ENCODE measurements around the gene SBNO2. TPM values are rescaled to one million over a fixed set of nuclear protein-coding genes. Genes with fewer than 3 reads are reported as not detected.

Gene SBNO2
- total and polyA plus RNA-seq, 2 experiments from 2014 or later = 6.9 to 35.4 TPM

DNA sequence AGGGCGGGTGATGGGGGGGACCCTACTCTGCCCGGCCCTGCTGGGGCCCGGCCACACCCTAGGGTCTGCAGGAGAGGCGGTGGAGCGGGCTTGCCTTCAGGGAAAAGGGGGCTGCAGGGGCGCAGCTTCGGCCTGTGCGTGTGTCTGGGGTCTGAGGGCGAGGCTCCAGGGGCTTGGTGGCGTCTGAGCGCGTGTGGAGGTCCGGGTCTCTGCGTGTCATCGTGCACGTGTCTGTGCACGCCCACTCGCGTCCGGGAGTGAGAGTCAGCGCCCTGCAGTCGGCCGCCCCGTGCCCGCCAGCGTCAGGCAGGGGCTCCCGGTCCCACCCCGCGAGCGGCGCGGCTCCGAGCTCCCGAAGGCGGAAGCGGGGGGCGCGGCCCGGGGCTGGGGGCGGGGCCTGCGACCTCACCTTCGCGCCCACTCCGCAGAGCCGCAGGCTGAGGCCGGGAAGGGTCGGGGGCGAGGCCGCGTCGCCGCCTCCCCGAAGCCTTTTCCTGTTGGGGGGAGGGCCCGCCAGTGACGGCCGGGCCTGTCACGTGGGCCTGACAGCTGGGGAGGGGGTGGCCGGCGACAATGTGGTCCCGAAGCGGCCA lies 107.2 kb downstream of the SBNO2 start, which contains the start of gene ARHGAP45:
Gene ARHGAP45 (plus strand): TSS at position 420 of the 593 bp plus-strand sequence. CDS start 239 bp downstream, outside the sequence.
- Histone ChIP-seq H2AFZ (peak within 1 kb of the TSS; percentile 59; the same call in 1 of the 2 replicates), H3K4me1 (ENCODE audit: insufficient read depth) (peaks cover 8% of the 10 kb centered on the region; the same call in 1 of the 2 replicates), H4K20me1 (replicated peaks; ENCODE audit: insufficient read depth) (0 out of 2 replicates have a peak, but pooled peaks cover under 1% of the 10 kb centered on the region), H3K4me3 (peak within 1 kb of the TSS; percentile 64), H3K27me3 (ENCODE audit: insufficient read depth) (peaks cover 17% of the 10 kb centered on the region), H3K9me2 (ENCODE audit: insufficient read depth) (no peaks in the 10 kb centered on the region), H3F3A (replicated peaks; ENCODE audit: low read depth) (peaks cover 22% of the 10 kb centered on the region), H3K79me2 (replicated peaks; ENCODE audit: insufficient read depth) (no peaks in the 10 kb centered on the region), H3K36me3 (ENCODE audit: insufficient read depth) (no peaks in the 10 kb centered on the region), H3K4me2 (peak within 1 kb of the TSS; percentile 85), H3K27ac (ENCODE audit: low read depth) (no peak within 1 kb of the TSS)
- TF ChIP-seq CREB1 (CRISPR knock-in tag; IDR thresholded peaks at IDR 0.05; ENCODE audit: low read depth) (peak; percentile 35; the same call in 1 of the 2 replicates), EZH2phosphoT487 (IDR thresholded peaks at IDR 0.05; ENCODE audit: unreplicated experiment) (no peak)
- peak; percentile 5 for ATAC-seq
- H3K27ac Mint-ChIP-seq = no peak within 1 kb of the TSS
- peaks cover 27% of the 10 kb centered on the region for H3K27me3 Mint-ChIP-seq (ENCODE audit: insufficient read depth, low read depth, poor library complexity)
- peaks cover 7% of the 10 kb centered on the region; the same call in 2 of the 3 replicates for H3K9me3 Mint-ChIP-seq
- DNase-seq (ENCODE audit: low spot score) = peak; percentile 68
- H3K4me1 Mint-ChIP-seq = peaks cover 24% of the 10 kb centered on the region
- H3K36me3 Mint-ChIP-seq (ENCODE audit: low read depth) = peaks cover 3% of the 10 kb centered on the region; the same call in 1 of the 3 replicates
- H3K4me3 Mint-ChIP-seq = peak within 1 kb of the TSS; percentile 64

DNA sequence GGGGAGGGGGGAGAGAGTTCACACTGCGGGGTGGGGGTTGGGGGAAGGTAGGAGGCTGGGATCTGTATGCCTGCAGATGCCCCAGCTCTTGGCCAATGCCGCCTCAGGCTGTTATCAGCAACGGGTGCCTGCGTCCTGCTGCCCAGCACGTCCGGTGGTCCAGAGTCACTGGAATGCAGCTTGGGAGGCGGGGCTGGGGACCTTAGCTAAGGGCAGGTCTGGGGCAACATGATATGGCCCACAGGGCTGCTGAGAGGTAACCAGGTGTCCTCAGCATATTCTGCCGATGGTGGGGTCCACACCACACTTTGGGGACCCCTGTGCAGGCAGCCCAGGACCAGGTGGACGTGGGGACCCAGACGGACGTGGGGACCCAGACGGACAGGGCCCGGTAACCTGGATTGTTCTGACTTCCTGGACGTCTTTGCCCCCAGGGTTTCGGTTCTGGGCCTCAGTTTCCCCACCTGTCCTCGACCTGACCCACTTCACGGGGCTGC lies 107.8 kb downstream of the SBNO2 start:
- Mint-ChIP-seq H3K4me1 (peaks cover 21% of the 10 kb centered on the region), H3K9me3 (peaks cover 7% of the 10 kb centered on the region; the same call in 2 of the 3 replicates), H3K36me3 (ENCODE audit: low read depth) (no peaks in the 10 kb centered on the region), H3K27ac (no peak overlapping the region), H3K27me3 (ENCODE audit: insufficient read depth, low read depth, poor library complexity) (peaks cover 24% of the 10 kb centered on the region), H3K4me3 (peak overlapping the region; percentile 59)
- Histone ChIP-seq H4K20me1 (replicated peaks; ENCODE audit: insufficient read depth) (no peaks in the 10 kb centered on the region), H3K4me1 (ENCODE audit: insufficient read depth) (peaks cover 8% of the 10 kb centered on the region; the same call in 1 of the 2 replicates), H2AFZ (no peak overlapping the region), H3K36me3 (ENCODE audit: insufficient read depth) (no peaks in the 10 kb centered on the region), H3K4me3 (peak overlapping the region; percentile 64), H3K79me2 (replicated peaks; ENCODE audit: insufficient read depth) (no peaks in the 10 kb centered on the region), H3K9me2 (ENCODE audit: insufficient read depth) (no peaks in the 10 kb centered on the region), H3K4me2 (peak overlapping the region; percentile 85), H3K27ac (ENCODE audit: low read depth) (no peak overlapping the region), H3K27me3 (ENCODE audit: insufficient read depth) (peaks cover 14% of the 10 kb centered on the region), H3F3A (replicated peaks; ENCODE audit: low read depth) (peaks cover 18% of the 10 kb centered on the region)
- ATAC-seq (no peak), DNase-seq (ENCODE audit: low spot score) (peak; percentile 62)
- TF ChIP-seq, protein P1, sequence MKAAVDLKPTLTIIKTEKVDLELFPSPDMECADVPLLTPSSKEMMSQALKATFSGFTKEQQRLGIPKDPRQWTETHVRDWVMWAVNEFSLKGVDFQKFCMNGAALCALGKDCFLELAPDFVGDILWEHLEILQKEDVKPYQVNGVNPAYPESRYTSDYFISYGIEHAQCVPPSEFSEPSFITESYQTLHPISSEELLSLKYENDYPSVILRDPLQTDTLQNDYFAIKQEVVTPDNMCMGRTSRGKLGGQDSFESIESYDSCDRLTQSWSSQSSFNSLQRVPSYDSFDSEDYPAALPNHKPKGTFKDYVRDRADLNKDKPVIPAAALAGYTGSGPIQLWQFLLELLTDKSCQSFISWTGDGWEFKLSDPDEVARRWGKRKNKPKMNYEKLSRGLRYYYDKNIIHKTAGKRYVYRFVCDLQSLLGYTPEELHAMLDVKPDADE (IDR thresholded peaks at IDR 0.05) = no peak
- TF ChIP-seq EZH2phosphoT487 (IDR thresholded peaks at IDR 0.05; ENCODE audit: unreplicated experiment) (no peak), JUNB (IDR thresholded peaks at IDR 0.05; ENCODE audit: unreplicated experiment) (no peak), STAT1 (IDR thresholded peaks at IDR 0.05; ENCODE audit: unreplicated experiment) (no peak)
- TF ChIP-seq, protein P2, sequence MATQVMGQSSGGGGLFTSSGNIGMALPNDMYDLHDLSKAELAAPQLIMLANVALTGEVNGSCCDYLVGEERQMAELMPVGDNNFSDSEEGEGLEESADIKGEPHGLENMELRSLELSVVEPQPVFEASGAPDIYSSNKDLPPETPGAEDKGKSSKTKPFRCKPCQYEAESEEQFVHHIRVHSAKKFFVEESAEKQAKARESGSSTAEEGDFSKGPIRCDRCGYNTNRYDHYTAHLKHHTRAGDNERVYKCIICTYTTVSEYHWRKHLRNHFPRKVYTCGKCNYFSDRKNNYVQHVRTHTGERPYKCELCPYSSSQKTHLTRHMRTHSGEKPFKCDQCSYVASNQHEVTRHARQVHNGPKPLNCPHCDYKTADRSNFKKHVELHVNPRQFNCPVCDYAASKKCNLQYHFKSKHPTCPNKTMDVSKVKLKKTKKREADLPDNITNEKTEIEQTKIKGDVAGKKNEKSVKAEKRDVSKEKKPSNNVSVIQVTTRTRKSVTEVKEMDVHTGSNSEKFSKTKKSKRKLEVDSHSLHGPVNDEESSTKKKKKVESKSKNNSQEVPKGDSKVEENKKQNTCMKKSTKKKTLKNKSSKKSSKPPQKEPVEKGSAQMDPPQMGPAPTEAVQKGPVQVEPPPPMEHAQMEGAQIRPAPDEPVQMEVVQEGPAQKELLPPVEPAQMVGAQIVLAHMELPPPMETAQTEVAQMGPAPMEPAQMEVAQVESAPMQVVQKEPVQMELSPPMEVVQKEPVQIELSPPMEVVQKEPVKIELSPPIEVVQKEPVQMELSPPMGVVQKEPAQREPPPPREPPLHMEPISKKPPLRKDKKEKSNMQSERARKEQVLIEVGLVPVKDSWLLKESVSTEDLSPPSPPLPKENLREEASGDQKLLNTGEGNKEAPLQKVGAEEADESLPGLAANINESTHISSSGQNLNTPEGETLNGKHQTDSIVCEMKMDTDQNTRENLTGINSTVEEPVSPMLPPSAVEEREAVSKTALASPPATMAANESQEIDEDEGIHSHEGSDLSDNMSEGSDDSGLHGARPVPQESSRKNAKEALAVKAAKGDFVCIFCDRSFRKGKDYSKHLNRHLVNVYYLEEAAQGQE (IDR thresholded peaks at IDR 0.05; ENCODE audit: unreplicated experiment) = no peak

Data from GM23338 (cell line).